Gastrocnemius medialis (tissue), 4 donors: ENCODE results near the gene PTPN12. TPM values are rescaled to one million over a fixed set of nuclear protein-coding genes. Genes with fewer than 3 reads are reported as not detected.

ENCODE experiments used
- ATAC-seq, 2 donors: fragments of 150-250 bp; one replicate each; pipeline ENCODE4 v1.9.1; 2016
- DNase-seq, 2 donors: peaks; one replicate each; pipeline ENCODE4 v3.0.0-alpha.2; 2019
- H3K27ac ChIP-seq, 4 donors: fragments of 200-600 bp; sonication (generic); 1 replicate in 1 of 4; 2 replicates in 3 of 4; pipeline ENCODE4 v1.5.1; 2016 to 2018; ENCODE audit warnings: mild to moderate bottlenecking in 2 of 4, moderate library complexity in 1 of 4
- H3K27me3 ChIP-seq, 3 donors: fragments of 200-600 bp; sonication (generic) in 2 of 3; 1 replicate in 1 of 3; 2 replicates in 2 of 3; pipeline versions ENCODE4 v1.5.1 to v1.6.0; 2016 to 2019; ENCODE audit warnings: mild to moderate bottlenecking in 1 of 3, moderate library complexity in 1 of 3
- H3K36me3 ChIP-seq, 2 donors: fragments of 200-600 bp; sonication (generic) in 1 of 2; one replicate each; pipeline ENCODE4 v1.5.1; 2017 to 2018
- H3K4me1 ChIP-seq, 2 donors: fragments of 200-600 bp; sonication (generic) in 1 of 2; one replicate each; pipeline ENCODE4 v1.5.1; 2016 to 2017; ENCODE audit warnings: mild to moderate bottlenecking in 2 of 2
- H3K4me3 ChIP-seq, 4 donors: fragments of 200-600 bp; sonication (generic) in 3 of 4; 1 replicate in 1 of 4; 2 replicates in 3 of 4; pipeline ENCODE4 v1.5.1; 2016 to 2019; ENCODE audit warnings: mild to moderate bottlenecking in 2 of 4
- H3K9me3 ChIP-seq, 3 donors: fragments of 200-600 bp; sonication (generic) in 2 of 3; 1 replicate in 1 of 3; 2 replicates in 2 of 3; pipeline ENCODE4 v1.5.1; 2016 to 2019
- POLR2A ChIP-seq, 2 donors: fragments of 450-650 bp; IDR thresholded peaks; one replicate each; pipeline ENCODE4 v1.6.1; 2017; ENCODE audit warnings: antibody characterized with exemption in 2 of 2, mild to moderate bottlenecking in 2 of 2, moderate library complexity in 2 of 2
- in situ Hi-C, 4 donors: fragments of 200-750 bp; cut with MboI; loops; one replicate each; pipeline versions ENCODE4 v1.15.0 to v1.8.0; 2017; ENCODE audit warnings: low sequenced_read_pairs in 4 of 4
- intact Hi-C: fragments of 100-400 bp; cut with DNase I; formaldehyde crosslinking; loops from one replicate; pipeline ENCODE4 v1.15.1; 2023; ENCODE audit warnings: low total_unique reads
- total RNA-seq, 4 donors: library from RNA; depleted of rRNA; stranded (reverse); fragments of >200 nt; gene quantifications; one replicate each; pipeline versions ENCODE4 v1.1.0 to v1.2.3, GENCODE V29; 2016
- TF ChIP-seq, protein P1 (sequence below), 5 experiments: fragments of 450-650 bp in 3 of 5; fragments of 200-600 bp in 2 of 5; sonication (generic) in 2 of 5; IDR thresholded peaks in 4 of 5; conservative IDR thresholded peaks in 1 of 5; 1 replicate in 4 of 5; 2 replicates in 1 of 5; pipeline ENCODE4 v1.5.1; 2016 to 2019; ENCODE audit warnings: antibody characterized with exemption in 5 of 5, mild to moderate bottlenecking in 3 of 5, moderate library complexity in 3 of 5

The PTPN12 gene
- total RNA-seq, 4 donors from 2014 or later, result 22.7 to 38.0 (median 27.7) TPM

DNA sequence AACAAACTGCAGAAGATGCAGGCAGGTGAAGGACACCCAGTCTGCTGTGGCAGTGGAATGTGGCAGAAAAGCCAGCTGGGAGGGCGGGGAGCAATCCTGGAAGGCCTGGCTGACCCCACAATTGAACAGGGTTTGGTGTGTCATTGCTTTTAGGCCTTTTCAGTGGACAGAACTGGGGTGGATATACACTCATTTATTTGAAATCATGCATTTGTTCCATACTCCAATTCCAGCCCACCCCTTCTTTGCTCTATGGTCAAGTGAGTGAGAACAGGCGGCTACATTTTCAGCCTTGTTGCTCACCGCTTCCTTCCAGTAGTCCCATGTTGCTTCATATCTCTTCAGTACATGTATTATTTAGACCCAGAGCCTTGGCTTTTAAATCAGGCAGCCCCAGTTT, 39.8 kb downstream of the PTPN12 start:
- no peak for TF ChIP-seq POLR2A (IDR thresholded peaks at IDR 0.05)
- TF ChIP-seq, protein P1, sequence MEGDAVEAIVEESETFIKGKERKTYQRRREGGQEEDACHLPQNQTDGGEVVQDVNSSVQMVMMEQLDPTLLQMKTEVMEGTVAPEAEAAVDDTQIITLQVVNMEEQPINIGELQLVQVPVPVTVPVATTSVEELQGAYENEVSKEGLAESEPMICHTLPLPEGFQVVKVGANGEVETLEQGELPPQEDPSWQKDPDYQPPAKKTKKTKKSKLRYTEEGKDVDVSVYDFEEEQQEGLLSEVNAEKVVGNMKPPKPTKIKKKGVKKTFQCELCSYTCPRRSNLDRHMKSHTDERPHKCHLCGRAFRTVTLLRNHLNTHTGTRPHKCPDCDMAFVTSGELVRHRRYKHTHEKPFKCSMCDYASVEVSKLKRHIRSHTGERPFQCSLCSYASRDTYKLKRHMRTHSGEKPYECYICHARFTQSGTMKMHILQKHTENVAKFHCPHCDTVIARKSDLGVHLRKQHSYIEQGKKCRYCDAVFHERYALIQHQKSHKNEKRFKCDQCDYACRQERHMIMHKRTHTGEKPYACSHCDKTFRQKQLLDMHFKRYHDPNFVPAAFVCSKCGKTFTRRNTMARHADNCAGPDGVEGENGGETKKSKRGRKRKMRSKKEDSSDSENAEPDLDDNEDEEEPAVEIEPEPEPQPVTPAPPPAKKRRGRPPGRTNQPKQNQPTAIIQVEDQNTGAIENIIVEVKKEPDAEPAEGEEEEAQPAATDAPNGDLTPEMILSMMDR (IDR thresholded peaks at IDR 0.05 in 4 of 5, conservative IDR thresholded peaks at IDR 0.05 in 1 of 5), result no peak
- H3K27me3 ChIP-seq, result no peaks in the 10 kb centered on the region
- peaks cover 0 to 35% of the 10 kb centered on the region in 2 donors for H3K36me3 ChIP-seq
- intact Hi-C loops (no loop called here), in situ Hi-C loops (no loop called here)
- H3K4me3 ChIP-seq, result no peak overlapping the region
- H3K4me1 ChIP-seq, result peaks cover 0 to 7% of the 10 kb centered on the region in 2 donors
- no peak overlapping the region for H3K27ac ChIP-seq
- H3K9me3 ChIP-seq, result no peaks in the 10 kb centered on the region
- ATAC-seq, result no peak
- no peak for DNase-seq

DNA sequence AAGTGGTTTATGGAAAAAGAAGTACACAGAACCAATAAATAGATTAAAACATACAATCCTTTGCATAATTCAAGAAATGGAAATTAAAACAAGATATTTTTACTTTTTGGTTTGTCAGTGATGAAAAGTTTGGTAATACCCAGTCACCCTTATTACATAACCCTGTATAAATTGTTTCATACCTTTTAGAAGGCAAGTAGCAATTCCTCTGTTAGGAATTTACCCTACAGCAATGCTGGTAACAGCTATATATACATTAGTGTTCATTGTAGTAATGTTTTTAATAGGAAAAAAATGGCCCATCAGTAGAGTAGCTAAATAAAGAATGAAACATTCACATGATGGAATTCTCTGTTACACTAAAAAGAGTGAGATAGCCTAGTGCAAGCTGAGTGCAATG, 42.7 kb downstream of the PTPN12 start:
- peaks cover 0 to 7% of the 10 kb centered on the region in 2 donors for H3K4me1 ChIP-seq
- DNase-seq, result no peak
- intact Hi-C loops (no loop called here), in situ Hi-C loops (no loop called here)
- TF ChIP-seq POLR2A (IDR thresholded peaks at IDR 0.05), result no peak
- TF ChIP-seq, protein P1 (IDR thresholded peaks at IDR 0.05 in 4 of 5, conservative IDR thresholded peaks at IDR 0.05 in 1 of 5), result no peak
- H3K4me3 ChIP-seq, result no peak overlapping the region
- H3K36me3 ChIP-seq, result peaks cover 0 to 18% of the 10 kb centered on the region in 2 donors
- no peak overlapping the region for H3K27ac ChIP-seq
- H3K9me3 ChIP-seq, result no peaks in the 10 kb centered on the region
- no peaks in the 10 kb centered on the region for H3K27me3 ChIP-seq
- ATAC-seq, result no peak

DNA sequence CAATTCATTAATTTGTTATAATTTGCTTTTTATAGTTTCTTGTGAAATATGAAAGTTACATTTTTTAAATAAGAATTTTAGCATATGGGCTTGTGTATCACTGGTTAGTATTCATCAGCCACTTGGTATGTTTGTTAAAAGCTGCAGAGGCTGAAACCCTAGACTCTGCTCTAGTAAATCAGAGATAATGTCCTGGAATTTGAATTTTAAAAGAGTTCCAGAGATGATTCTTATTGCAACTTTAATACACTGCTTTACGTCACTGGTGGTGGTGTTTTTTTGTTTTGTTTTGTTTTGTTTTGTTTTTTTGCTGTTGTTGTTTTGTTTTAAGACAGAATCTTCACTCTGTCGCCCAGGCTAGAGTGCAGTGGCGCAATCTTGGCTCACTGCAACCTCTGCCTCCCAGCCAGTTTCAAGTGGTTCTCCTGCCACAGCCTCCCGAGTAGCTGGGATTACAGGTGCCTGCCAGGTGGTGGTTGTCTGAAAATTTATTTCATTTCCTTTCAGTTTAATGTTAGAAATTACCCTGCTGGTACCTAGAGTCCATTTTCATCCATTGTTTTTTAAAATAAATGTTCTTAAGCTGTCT, 43.8 kb downstream of the PTPN12 start:
- Histone ChIP-seq H3K4me3 (no peak overlapping the region), H3K4me1 (peaks cover 0 to 7% of the 10 kb centered on the region in 2 donors), H3K27me3 (no peaks in the 10 kb centered on the region), H3K27ac (no peak overlapping the region), H3K36me3 (peaks cover 0 to 9% of the 10 kb centered on the region in 2 donors), H3K9me3 (no peaks in the 10 kb centered on the region)
- TF ChIP-seq, protein P1 (IDR thresholded peaks at IDR 0.05 in 4 of 5, conservative IDR thresholded peaks at IDR 0.05 in 1 of 5), result no peak
- no peak for TF ChIP-seq POLR2A (IDR thresholded peaks at IDR 0.05)
- in situ Hi-C loops, result no loop called here
- ATAC-seq (no peak), DNase-seq (no peak)
- intact Hi-C loops, result no loop called here

- in situ Hi-C loops, result no loop called here
- no peak for ATAC-seq
- no peaks in the 10 kb centered on the region for H3K27me3 ChIP-seq
- intact Hi-C loops, result no loop called here
- H3K4me3 ChIP-seq, result no peak overlapping the region
- no peak overlapping the region for H3K27ac ChIP-seq
- H3K36me3 ChIP-seq, result peaks cover 0 to 12% of the 10 kb centered on the region in 2 donors
- peaks cover 0 to 6% of the 10 kb centered on the region in 2 donors for H3K4me1 ChIP-seq
- H3K9me3 ChIP-seq, result no peaks in the 10 kb centered on the region
- no peak for DNase-seq
- TF ChIP-seq, protein P1 (IDR thresholded peaks at IDR 0.05 in 4 of 5, conservative IDR thresholded peaks at IDR 0.05 in 1 of 5), result no peak
- no peak for TF ChIP-seq POLR2A (IDR thresholded peaks at IDR 0.05)
Measured at GRCh38 chr7:77587272-77587671, 50.2 kb downstream of the PTPN12 start.

DNA sequence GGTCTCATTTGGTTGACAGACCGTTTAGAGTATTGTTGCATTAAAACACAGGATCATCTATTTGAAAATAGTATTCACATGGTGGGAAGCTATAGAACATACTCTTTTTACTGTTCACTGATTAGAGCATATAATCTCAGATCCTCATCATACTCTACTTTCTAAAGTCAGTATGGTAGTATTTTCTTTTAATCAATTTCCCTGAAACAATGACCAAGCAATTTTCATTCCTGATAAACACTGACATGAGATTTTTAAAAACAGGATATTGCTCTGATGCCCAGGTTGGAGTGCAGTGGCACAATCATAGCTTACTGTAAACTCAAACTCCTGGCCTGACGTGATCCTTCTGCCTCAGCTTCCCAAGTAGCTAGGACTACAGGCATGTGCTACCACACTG, 63.9 kb downstream of the PTPN12 start:
- no peak for DNase-seq
- no peak for TF ChIP-seq POLR2A (IDR thresholded peaks at IDR 0.05)
- TF ChIP-seq, protein P1 (IDR thresholded peaks at IDR 0.05 in 4 of 5, conservative IDR thresholded peaks at IDR 0.05 in 1 of 5), result no peak
- ATAC-seq, result no peak
- Histone ChIP-seq H3K4me3 (no peak overlapping the region), H3K27me3 (no peaks in the 10 kb centered on the region), H3K27ac (no peak overlapping the region), H3K9me3 (no peaks in the 10 kb centered on the region), H3K4me1 (no peaks in the 10 kb centered on the region), H3K36me3 (peaks cover 3 to 24% of the 10 kb centered on the region in 2 donors)
- intact Hi-C loops (no loop called here), in situ Hi-C loops (no loop called here)
